GM20000 (cell line): ENCODE results near the gene NCAM1.

Experiments
- DNase-seq: peaks from one replicate; pipeline ENCODE4 v3.0.0; 2012; ENCODE audit warnings: low spot score
- CTCF ChIP-seq: IDR thresholded peaks from 2 replicates; pipeline ENCODE4 v1.5.1; 2012; ENCODE audit warnings: mild to moderate bottlenecking, control low read depth; ENCODE audit errors: extremely low read depth, missing control alignments

Gene NCAM1

GRCh38 chr11:113142508-113142907 lies 181.3 kb downstream of the NCAM1 start:
- DNase-seq, result no peak
- TF ChIP-seq CTCF, result no peak

GRCh38 chr11:113147249-113147648 lies 186.0 kb downstream of the NCAM1 start:
- no peak for TF ChIP-seq CTCF
- no peak for DNase-seq

- no peak for DNase-seq
Observed at GRCh38 chr11:113148076-113148475, 186.9 kb downstream of the NCAM1 start.

GRCh38 chr11:113148652-113149051 lies 187.4 kb downstream of the NCAM1 start:
- no peak for DNase-seq
- no peak for TF ChIP-seq CTCF

More at GRCh38 chr11:113148076-113148475, 186.9 kb downstream of the NCAM1 start:
- TF ChIP-seq CTCF, result no peak

- no peak for TF ChIP-seq CTCF
- no peak for DNase-seq
Observed at GRCh38 chr11:113151521-113151920, 190.3 kb downstream of the NCAM1 start.

GRCh38 chr11:113152500-113152899 lies 191.3 kb downstream of the NCAM1 start:
- TF ChIP-seq CTCF, result no peak
- no peak for DNase-seq

GRCh38 chr11:113153847-113154246 lies 192.6 kb downstream of the NCAM1 start:
- no peak for DNase-seq
- no peak for TF ChIP-seq CTCF
